Endothelial cell (in vitro differentiated cells): ENCODE measurements around the gene PTPRD. TPM values are rescaled to one million over a fixed set of nuclear protein-coding genes. Genes with fewer than 3 reads are reported as not detected.

Experiments
- DNase-seq: peaks from one replicate; pipeline ENCODE4 v3.0.0; 2021; ENCODE audit warnings: low spot score
- H3K27ac Mint-ChIP-seq: one replicate; pipeline ENCODE4 v1.8.0; 2021; ENCODE audit warnings: mixed read lengths, inconsistent platforms; ENCODE audit not compliant: unreplicated experiment
- H3K27me3 Mint-ChIP-seq: one replicate; pipeline ENCODE4 v1.8.0; 2021; ENCODE audit warnings: mild to moderate bottlenecking, moderate library complexity, mixed read lengths, inconsistent platforms; ENCODE audit not compliant: unreplicated experiment
- H3K36me3 Mint-ChIP-seq: one replicate; pipeline ENCODE4 v1.8.0; 2021; ENCODE audit warnings: mild to moderate bottlenecking, low read depth, mixed read lengths, inconsistent platforms; ENCODE audit not compliant: unreplicated experiment
- H3K4me1 Mint-ChIP-seq: one replicate; pipeline ENCODE4 v1.8.0; 2021; ENCODE audit warnings: mild to moderate bottlenecking, mixed read lengths, inconsistent platforms; ENCODE audit not compliant: unreplicated experiment
- H3K4me3 Mint-ChIP-seq: one replicate; pipeline ENCODE4 v1.8.0; 2021; ENCODE audit warnings: mild to moderate bottlenecking, mixed read lengths, inconsistent platforms; ENCODE audit not compliant: unreplicated experiment
- H3K9me3 Mint-ChIP-seq: one replicate; pipeline ENCODE4 v1.8.0; 2021; ENCODE audit warnings: mixed read lengths, inconsistent platforms; ENCODE audit not compliant: unreplicated experiment
- CTCF ChIP-seq: fragments of 200-600 bp; sonication (generic); IDR thresholded peaks from one replicate; pipeline ENCODE4 v1.5.0; 2021; ENCODE audit warnings: antibody characterized with exemption; ENCODE audit not compliant: unreplicated experiment
- total RNA-seq: library from RNA; stranded (reverse); fragmentation: NEBNext Ultra II Directional; extraction: Animal tissue kit (Norgen Biotek cat#: 25700); gene quantifications from one replicate; pipeline ENCODE4 v1.2.1, GENCODE V29; 2021; ENCODE audit not compliant: unreplicated experiment

The PTPRD gene
- total RNA-seq, 1 donor from 2014 or later = 47.8 TPM

GRCh38 chr9:8728910-8729309 lies 1883.9 kb downstream of the PTPRD start:
- H3K27me3 Mint-ChIP-seq = no peaks in the 10 kb centered on the region
- DNase-seq = no peak
- no peak overlapping the region for H3K4me3 Mint-ChIP-seq
- no peak for TF ChIP-seq CTCF
- peaks cover 13% of the 10 kb centered on the region for H3K4me1 Mint-ChIP-seq
- no peak overlapping the region for H3K27ac Mint-ChIP-seq
- H3K9me3 Mint-ChIP-seq = no peaks in the 10 kb centered on the region
- no peaks in the 10 kb centered on the region for H3K36me3 Mint-ChIP-seq

- no peaks in the 10 kb centered on the region for H3K9me3 Mint-ChIP-seq
- TF ChIP-seq CTCF = no peak
- H3K4me3 Mint-ChIP-seq = no peak overlapping the region
- H3K27ac Mint-ChIP-seq = no peak overlapping the region
- no peak for DNase-seq
- no peaks in the 10 kb centered on the region for H3K36me3 Mint-ChIP-seq
- H3K27me3 Mint-ChIP-seq = no peaks in the 10 kb centered on the region
- H3K4me1 Mint-ChIP-seq = no peaks in the 10 kb centered on the region
Observed at GRCh38 chr9:8727191-8727590, 1885.6 kb downstream of the PTPRD start.

- no peaks in the 10 kb centered on the region for H3K36me3 Mint-ChIP-seq
- no peaks in the 10 kb centered on the region for H3K9me3 Mint-ChIP-seq
- no peak overlapping the region for H3K4me3 Mint-ChIP-seq
- no peak for TF ChIP-seq CTCF
- H3K27me3 Mint-ChIP-seq = no peaks in the 10 kb centered on the region
- H3K4me1 Mint-ChIP-seq = no peaks in the 10 kb centered on the region
- DNase-seq = no peak
- H3K27ac Mint-ChIP-seq = no peak overlapping the region
Observed at GRCh38 chr9:8726692-8727091, 1886.1 kb downstream of the PTPRD start.

GRCh38 chr9:8725635-8726034 lies 1887.2 kb downstream of the PTPRD start:
- Mint-ChIP-seq H3K4me1 (peaks cover 2% of the 10 kb centered on the region), H3K4me3 (no peak overlapping the region), H3K9me3 (no peaks in the 10 kb centered on the region), H3K27ac (no peak overlapping the region), H3K36me3 (no peaks in the 10 kb centered on the region), H3K27me3 (no peaks in the 10 kb centered on the region)
- no peak for DNase-seq
- TF ChIP-seq CTCF = no peak

- Mint-ChIP-seq H3K27me3 (no peaks in the 10 kb centered on the region), H3K27ac (no peak overlapping the region), H3K9me3 (no peaks in the 10 kb centered on the region), H3K36me3 (no peaks in the 10 kb centered on the region), H3K4me1 (peaks cover 7% of the 10 kb centered on the region), H3K4me3 (no peak overlapping the region)
- no peak for TF ChIP-seq CTCF
- DNase-seq = no peak
Observed at GRCh38 chr9:8724284-8725018, 1888.4 kb downstream of the PTPRD start.
